GM21717 (cell line): Measurements from ENCODE around the gene AFTPH.

ENCODE experiments used
- ATAC-seq: cut with Tn5 transposase; IDR thresholded peaks from one replicate; pipeline ENCODE4 v1.9.1; 2021; ENCODE audit warnings: mild to moderate bottlenecking, moderate library complexity; ENCODE audit not compliant: unreplicated experiment

Gene AFTPH

GRCh38 chr2:64586883-64587481 lies 62.9 kb downstream of the AFTPH start:
- no peak for ATAC-seq

DNA sequence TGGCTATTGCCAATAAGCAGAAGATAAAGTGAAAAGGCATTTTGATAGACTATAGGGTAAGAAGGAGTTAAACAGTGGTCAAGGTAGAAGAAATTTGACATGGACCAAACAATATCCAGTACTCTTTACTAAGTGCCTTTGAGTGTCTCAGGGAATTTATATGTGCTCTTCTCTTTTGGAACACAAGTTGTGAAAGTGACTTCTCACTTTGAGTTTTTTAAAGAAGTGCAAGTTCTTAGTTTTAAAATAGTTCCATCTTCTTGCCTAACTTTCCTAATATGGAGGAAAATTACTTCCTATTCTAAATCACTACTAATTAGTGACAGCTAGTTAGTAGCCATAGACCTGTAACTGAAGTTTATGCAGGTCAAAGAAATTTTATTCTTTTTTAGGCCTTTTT lies 63.4 kb downstream of the AFTPH start:
- ATAC-seq, result no peak

- no peak for ATAC-seq
Observed at GRCh38 chr2:64591188-64591587, 67.1 kb downstream of the AFTPH start.

DNA sequence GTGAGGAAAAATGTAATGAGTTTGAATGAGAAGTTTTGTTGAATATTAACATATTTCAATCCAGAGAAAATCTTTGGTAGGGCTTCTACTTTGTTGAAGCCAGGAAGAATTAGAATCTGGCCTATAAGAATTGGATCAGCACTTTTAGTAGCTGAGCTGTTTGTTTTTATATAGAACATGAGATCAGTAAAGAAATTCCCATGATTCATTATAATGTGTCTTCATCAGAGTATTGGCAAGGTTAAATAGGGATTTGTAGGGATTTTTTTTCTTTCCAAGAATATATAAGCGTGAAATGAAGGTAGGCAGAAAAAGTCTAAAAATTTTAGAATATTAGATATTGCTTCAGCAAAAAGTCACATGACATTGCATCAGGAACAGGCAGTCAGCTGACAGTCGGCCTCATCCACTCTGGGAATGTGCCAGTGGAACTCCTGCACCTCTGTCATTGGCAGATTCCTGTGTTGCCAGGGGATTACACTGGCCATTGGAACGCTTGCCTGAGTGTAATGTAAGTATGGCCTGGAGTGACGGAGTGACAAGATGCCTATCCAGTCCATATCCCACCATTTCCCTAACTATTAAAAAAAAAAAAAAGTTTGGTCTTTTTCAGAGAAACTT lies 69.0 kb downstream of the AFTPH start:
- no peak for ATAC-seq

- ATAC-seq, result no peak
Observed at GRCh38 chr2:64594226-64594989, 70.3 kb downstream of the AFTPH start.

- ATAC-seq, result no peak
Observed at GRCh38 chr2:64595397-64596176, 71.5 kb downstream of the AFTPH start.

DNA sequence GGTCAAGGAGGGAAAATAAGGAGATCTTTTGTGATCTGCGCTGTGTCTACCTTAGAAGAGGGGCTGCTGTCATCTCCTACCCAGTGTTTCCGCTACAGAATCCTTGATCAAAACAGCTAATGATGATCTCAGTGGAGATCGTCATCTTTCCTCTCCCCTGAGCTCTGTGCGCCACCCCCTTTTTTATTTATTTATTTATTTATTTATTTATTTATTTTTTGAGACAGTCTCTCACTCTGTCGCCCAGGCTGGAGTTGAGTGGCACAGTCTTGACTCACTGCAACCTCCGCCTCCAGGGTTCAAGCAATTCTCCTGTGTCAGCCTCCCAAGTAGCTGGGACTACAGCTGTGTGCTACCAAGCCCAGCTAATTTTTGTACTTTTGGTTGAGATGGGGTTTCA lies 74.1 kb downstream of the AFTPH start:
- ATAC-seq, result no peak

- ATAC-seq, result no peak
Observed at GRCh38 chr2:64599469-64599868, 75.3 kb downstream of the AFTPH start.

- no peak for ATAC-seq
Observed at GRCh38 chr2:64601034-64601754, 77.1 kb downstream of the AFTPH start.

DNA sequence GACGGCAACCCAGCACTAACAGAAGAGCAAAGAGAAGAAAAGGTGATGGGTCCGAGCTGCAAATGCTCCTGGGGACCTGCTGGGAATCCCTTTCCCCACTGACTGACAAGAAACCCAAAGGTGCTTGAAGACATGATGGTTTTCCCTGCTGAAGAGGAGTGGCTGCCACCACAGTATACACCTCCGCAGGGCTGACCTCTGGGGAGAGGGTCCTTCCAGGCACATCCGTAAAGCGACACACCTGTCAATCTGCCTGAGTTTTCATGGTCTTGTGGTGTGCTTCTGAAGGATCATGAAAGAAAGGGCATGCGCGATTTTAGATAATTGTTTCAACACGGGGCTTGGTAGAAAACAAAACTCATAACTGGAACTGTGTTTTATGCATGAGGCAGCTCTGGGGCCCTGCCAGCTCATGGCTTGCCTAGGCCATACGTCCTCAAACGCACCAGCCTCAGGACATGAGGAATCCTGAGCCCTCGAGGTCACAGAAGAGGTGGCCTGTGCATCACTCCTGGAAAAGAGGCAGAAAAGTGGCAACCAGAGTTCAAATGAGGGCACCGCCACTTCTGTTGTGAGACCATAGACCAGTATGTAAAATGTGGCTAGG lies 77.8 kb downstream of the AFTPH start:
- no peak for ATAC-seq

DNA sequence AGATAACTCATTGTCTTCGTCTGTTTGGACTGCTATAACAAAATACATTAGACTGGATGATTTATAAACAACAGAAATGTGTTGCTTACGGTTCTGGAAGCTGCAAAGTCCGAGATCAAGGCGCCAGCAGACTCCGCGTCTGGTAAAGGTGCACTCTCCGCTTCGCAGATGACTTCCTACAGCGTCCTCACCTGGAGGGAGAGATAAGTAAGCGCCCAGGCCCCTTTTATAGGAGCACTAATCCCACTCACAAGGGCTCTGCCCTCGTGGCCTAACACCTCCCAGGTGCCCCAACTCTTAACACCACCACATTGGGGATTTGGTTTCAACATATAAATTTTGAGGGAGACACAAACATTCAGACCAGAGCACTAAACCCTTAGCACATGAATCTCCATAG lies 78.3 kb downstream of the AFTPH start:
- ATAC-seq, result no peak

GRCh38 chr2:64604155-64604554 lies 80.0 kb downstream of the AFTPH start:
- no peak for ATAC-seq

DNA sequence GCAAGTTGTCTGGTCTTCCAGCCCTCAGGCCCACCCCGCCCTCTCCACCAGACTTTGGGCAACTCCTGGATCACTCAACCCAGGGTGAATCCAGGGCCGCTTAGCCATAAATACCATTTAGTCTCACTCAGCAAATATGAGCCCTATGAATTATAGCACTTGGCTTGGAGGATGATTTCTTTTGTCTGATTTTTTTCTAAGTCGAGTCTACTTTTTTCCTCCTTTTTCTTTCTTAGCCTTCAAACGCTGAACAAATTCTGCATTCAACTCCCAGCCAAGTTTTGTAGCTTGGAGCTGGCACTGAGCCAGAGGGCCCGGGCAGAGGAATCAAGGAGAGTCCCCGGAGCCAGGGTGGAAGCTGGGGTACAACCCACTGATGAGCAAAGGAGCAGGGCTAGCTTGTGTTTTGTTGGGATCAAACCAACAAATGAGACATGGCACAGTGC lies 80.9 kb downstream of the AFTPH start:
- ATAC-seq, result no peak

DNA sequence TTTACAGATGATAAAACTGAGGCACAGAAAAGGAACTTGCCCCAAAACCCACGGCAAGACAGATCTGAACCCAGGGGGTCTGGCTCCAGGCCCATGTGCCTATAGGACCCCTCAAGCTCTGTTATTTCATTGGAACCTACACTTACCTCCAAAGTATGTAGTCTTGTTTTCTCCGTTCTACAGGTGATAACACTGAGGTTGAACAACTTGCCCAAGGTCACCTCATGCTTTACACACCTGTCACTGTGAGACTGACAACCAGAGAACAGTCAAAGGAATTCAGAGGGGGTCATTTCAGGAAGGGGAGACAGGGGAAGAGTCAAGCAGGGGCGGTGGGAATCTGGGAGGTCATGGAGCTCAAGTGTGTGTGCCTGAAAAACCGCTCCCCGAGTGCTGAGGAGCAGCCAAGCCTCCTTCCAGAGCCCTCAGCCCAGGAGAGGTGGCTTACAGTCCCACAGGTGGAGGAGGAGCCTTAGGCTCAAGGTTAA lies 81.9 kb downstream of the AFTPH start:
- ATAC-seq, result no peak

DNA sequence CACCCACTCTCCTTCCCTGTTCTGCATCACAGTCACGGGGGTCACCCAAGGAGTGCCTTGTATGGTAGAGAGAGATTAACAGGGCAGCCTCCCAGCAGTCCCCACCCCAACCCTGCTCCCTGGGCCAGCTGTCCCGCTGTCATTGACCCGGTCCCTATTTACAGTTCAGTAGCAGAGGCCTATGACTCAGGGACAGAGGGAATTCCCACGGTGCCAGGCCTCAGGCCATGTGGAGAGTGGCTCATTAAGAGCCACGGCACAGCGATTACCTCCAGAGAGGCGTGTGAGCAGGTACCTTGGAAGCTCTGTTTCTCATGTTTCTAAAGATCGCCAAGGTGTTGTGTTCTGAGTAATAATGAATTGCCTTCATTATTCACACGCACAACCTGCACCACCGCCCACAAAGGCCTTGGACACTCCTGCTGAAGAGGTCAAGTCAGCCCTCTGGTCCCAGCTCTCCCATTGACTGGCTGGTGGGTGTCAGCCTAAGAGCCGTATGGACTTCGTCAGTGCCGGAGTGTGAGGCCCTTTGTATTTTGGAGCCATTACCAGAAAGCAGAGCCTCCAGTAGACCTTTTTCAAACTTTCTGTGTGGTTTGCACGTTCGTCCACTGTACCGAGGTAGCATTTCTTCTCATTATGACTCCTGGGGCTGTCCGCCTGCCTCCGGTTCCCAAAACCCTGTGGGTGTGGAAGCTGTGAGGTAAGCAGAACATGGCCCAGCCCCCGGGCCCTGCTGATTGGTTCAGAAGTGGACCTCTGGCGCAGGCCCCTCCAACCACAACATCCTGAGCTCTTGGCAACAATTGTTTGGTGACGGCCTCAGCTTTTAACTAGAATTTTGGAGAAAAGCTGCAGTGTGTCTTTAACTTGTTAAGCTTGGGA lies 82.6 kb downstream of the AFTPH start:
- peak; percentile 83 for ATAC-seq

GRCh38 chr2:64607381-64608304 lies 83.5 kb downstream of the AFTPH start:
- ATAC-seq, result no peak

DNA sequence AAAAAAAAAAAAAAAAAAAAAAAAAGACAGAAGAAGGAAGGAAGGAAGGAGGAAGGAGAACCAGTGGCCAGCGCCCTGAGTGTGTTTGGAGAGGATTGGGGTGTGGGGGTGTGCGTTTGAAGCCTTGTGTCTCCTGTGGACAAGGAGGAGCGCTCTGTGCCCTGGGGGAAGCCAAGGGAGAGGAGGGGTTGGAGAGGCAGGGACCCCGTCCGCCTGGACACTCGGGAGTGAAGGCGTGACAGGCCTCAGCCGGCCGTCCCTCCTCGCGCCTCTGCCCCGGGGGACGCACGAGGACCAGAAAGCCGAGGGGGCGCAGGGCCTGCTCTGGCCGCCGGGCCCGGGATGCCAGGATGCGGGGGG lies 84.7 kb downstream of the AFTPH start:
- no peak for ATAC-seq

GRCh38 chr2:64609227-64609941 lies 85.3 kb downstream of the AFTPH start:
- no peak for ATAC-seq
